K562 (cell line): ENCODE data around the gene ZNF267. TPM values are rescaled to one million over a fixed set of nuclear protein-coding genes. Genes with fewer than 3 reads are reported as not detected.

Experiments used
- ATAC-seq: fragments of 200-7000 bp; cut with Tn5 transposase; 3 replicates; pipeline ENCODE4 v1.9.1; 2020; ENCODE audit warnings: moderate library complexity
- BruUV-seq: library from RNA; stranded (reverse); fragments of 400-500 nt; replicated peaks from 2 replicates; lab custom pipeline; 2021; lab: Mats Ljungman, UMichigan
- CTCF ChIA-PET: fragments of 300-600 bp; formaldehyde crosslinking; extraction: SDS; loops from one replicate; lab custom pipeline; 2021; ENCODE audit warnings: low intra/inter-chr PET ratio; lab: Yijun Ruan, JAX
- POLR2A ChIA-PET: fragments of 300-600, 350-650 bp; sonication (Branson Sonifier 250); formaldehyde crosslinking; extraction: SDS; loops from one replicate; lab custom pipeline; 2021; ENCODE audit warnings: antibody characterized with exemption, inconsistent platforms; lab: Yijun Ruan, JAX
- DNase-seq, 4 experiments: peaks; one replicate each; pipeline versions ENCODE4 v3.0.0 to v3.0.0-alpha.2; 2011 to 2018; ENCODE audit warnings: low spot score in 3 of 4, mixed read lengths in 3 of 4; ENCODE audit errors: extremely low read depth in 1 of 4
- FAIRE-seq: peaks from 2 replicates; lab custom pipeline; 2011; peaks lifted over from hg19 to GRCh38; lab: Jason Lieb, UNC
- H2AFZ ChIP-seq: 2 replicates; pipeline ENCODE4 v1.6.0; 2011; ENCODE audit warnings: low read depth, low read length, control low read depth, inconsistent platforms
- H3K27ac ChIP-seq: fragments of 200-600 bp; 3 replicates; pipeline ENCODE4 v1.8.0; 2011; ENCODE audit warnings: low read depth, mild to moderate bottlenecking, control low read depth, inconsistent platforms, low read length, moderate library complexity, mixed read lengths; ENCODE audit errors: extremely low read depth
- H3K27me3 ChIP-seq, 2 experiments: fragments of 300-600 bp in 1 of 2; 2 replicates in 1 of 2; 3 replicates in 1 of 2; pipeline versions ENCODE4 v1.6.0 to v1.8.0; 2011; ENCODE audit warnings: inconsistent platforms in 2 of 2, low read length in 2 of 2, mild to moderate bottlenecking in 1 of 2, mixed read lengths in 1 of 2, moderate library complexity in 1 of 2; ENCODE audit not compliant: control insufficient read depth in 2 of 2, insufficient read depth in 2 of 2
- H3K36me3 ChIP-seq: fragments of 300-600 bp; 3 replicates; pipeline ENCODE4 v1.8.0; 2011; ENCODE audit warnings: mild to moderate bottlenecking, low read length, inconsistent platforms; ENCODE audit not compliant: control insufficient read depth, insufficient read depth
- H3K4me1 ChIP-seq, 2 experiments: fragments of 200-600 bp in 1 of 2; replicated peaks in 1 of 2; 2 replicates in 1 of 2; 3 replicates in 1 of 2; pipeline versions ENCODE4 v1.5.1 to v1.8.0; 2011; ENCODE audit warnings: inconsistent platforms in 2 of 2, low read length in 2 of 2, mild to moderate bottlenecking in 1 of 2, mixed read lengths in 1 of 2, moderate library complexity in 1 of 2; ENCODE audit not compliant: control insufficient read depth in 2 of 2, insufficient read depth in 2 of 2
- H3K4me2 ChIP-seq: 2 replicates; pipeline ENCODE4 v1.6.1; 2011; ENCODE audit warnings: low read length, control low read depth, inconsistent platforms, mixed read lengths; ENCODE audit not compliant: insufficient read depth
- H3K4me3 ChIP-seq: fragments of 200-600 bp; sonication (generic), shearing (Covaris generic); 2 replicates; pipeline ENCODE4 v1.5.1; 2016; ENCODE audit warnings: control low read depth, inconsistent platforms
- H3K79me2 ChIP-seq: fragments of 200-600 bp; 3 replicates; pipeline ENCODE4 v1.8.0; 2011; ENCODE audit warnings: low read length, inconsistent platforms; ENCODE audit not compliant: control insufficient read depth, insufficient read depth
- H3K9ac ChIP-seq, 2 experiments: 2 replicates each; pipeline versions ENCODE4 v1.6.0 to v1.6.1; 2011; ENCODE audit warnings: low read depth in 2 of 2, low read length in 2 of 2, control low read depth in 1 of 2, inconsistent platforms in 1 of 2, mild to moderate bottlenecking in 1 of 2, mixed read lengths in 1 of 2; ENCODE audit not compliant: insufficient read depth in 1 of 2
- H3K9me1 ChIP-seq: one replicate; pipeline ENCODE4 v1.6.0; 2011; ENCODE audit warnings: inconsistent platforms, mild to moderate bottlenecking, low read length, moderate library complexity; ENCODE audit not compliant: control insufficient read depth, insufficient read depth
- H3K9me3 ChIP-seq: replicated peaks from 2 replicates; pipeline ENCODE4 v1.5.1; 2011; ENCODE audit warnings: low read depth, low read length, inconsistent platforms; ENCODE audit not compliant: control insufficient read depth, insufficient read depth
- H4K20me1 ChIP-seq: replicated peaks from 2 replicates; pipeline ENCODE4 v1.6.1; 2011; ENCODE audit warnings: low read length, inconsistent platforms, mixed read lengths; ENCODE audit not compliant: control insufficient read depth, insufficient read depth
- FOXM1 ChIP-seq, 2 experiments: fragments of 450-650 bp in 1 of 2; sonication (generic) in 1 of 2; formaldehyde crosslinking in 1 of 2; IDR thresholded peaks; 2 replicates each; pipeline versions ENCODE4 v1.6.1 to v1.9.0; 2017 to 2022; ENCODE audit warnings: low read depth in 2 of 2, mild to moderate bottlenecking in 2 of 2, missing genetic modification reagents in 1 of 2, moderate library complexity in 1 of 2
- HDAC6 ChIP-seq: IDR thresholded peaks from 2 replicates; pipeline ENCODE4 v1.6.1; 2012; ENCODE audit warnings: low read depth, mild to moderate bottlenecking, control low read depth, inconsistent platforms, low read length, moderate library complexity
- HOXB6 ChIP-seq: fragments of 250-450 bp; sonication (Bioruptor Pico); IDR thresholded peaks from 2 replicates; pipeline ENCODE4 v1.5.1; 2022; ENCODE audit warnings: mild to moderate bottlenecking, borderline replicate concordance
- POLR3A ChIP-seq: IDR thresholded peaks from 2 replicates; pipeline ENCODE4 v1.6.1; 2011; ENCODE audit warnings: borderline replicate concordance, mild to moderate bottlenecking, moderate library complexity; ENCODE audit not compliant: insufficient read length, insufficient read depth; ENCODE audit errors: extremely low read depth
- SRSF3 ChIP-seq: fragments of 200-400 bp; formaldehyde crosslinking; IDR thresholded peaks from 2 replicates; pipeline ENCODE4 v1.6.1; 2016; ENCODE audit warnings: mild to moderate bottlenecking, low read length, moderate library complexity; ENCODE audit not compliant: insufficient read depth
- XRCC4 ChIP-seq: IDR thresholded peaks from one replicate; pipeline ENCODE4 v1.6.1; 2011; ENCODE audit not compliant: insufficient read depth, insufficient read length; ENCODE audit errors: extremely low read depth
- ZBTB17 ChIP-seq: fragments of 450-650 bp; formaldehyde crosslinking; IDR thresholded peaks from 2 replicates; pipeline ENCODE4 v1.4.0; 2020; ENCODE audit warnings: mild to moderate bottlenecking
- ZC3H8 ChIP-seq: fragments of 450-650 bp; IDR thresholded peaks from 2 replicates; pipeline ENCODE4 v1.6.1; 2017
- ZNF316 ChIP-seq: fragments of 450-650 bp; IDR thresholded peaks from 2 replicates; pipeline ENCODE4 v1.6.1; 2016
- WGBS: fragments of 100-300 bp; shearing (Covaris generic); methylation state at CpG from one replicate; pipeline ENCODE4 v1.1.6; 2016; ENCODE audit warnings: low coverage, mixed read lengths; ENCODE audit not compliant: insufficient coverage; ENCODE audit errors: missing lambda C conversion rate; 5-methylcytosine and 5-hydroxymethylcytosine counted together
- in situ Hi-C: fragments of 300-500 bp; cut with MboI; formaldehyde crosslinking; loops from 4 replicates; pipeline ENCODE4 v1.15.0; 2018; ENCODE audit warnings: inconsistent platforms, mixed read lengths
- intact Hi-C: fragments of 100-400 bp; cut with micrococcal nuclease; formaldehyde crosslinking; loops from 2 replicates; pipeline ENCODE4 v1.14.2; 2022
- polyA plus RNA-seq, 8 experiments: library from polyadenylated mRNA; depleted of rRNA in 4 of 8; stranded (reverse) in 5 of 8; unstranded in 3 of 8; fragments of >200 nt; fragmentation: Nextera tagmentation in 2 of 8; fragmentation: Illumina TruSeq in 1 of 8; extraction: Ambion mirVana in 2 of 8; extraction: Trizol in 1 of 8; gene quantifications; 2 replicates each; pipeline versions ENCODE4 v1.2.1 to v1.2.3, GENCODE V29; 2011 to 2014; ENCODE audit warnings: inconsistent platforms in 1 of 8, missing spikeins in 1 of 8
- total RNA-seq, 7 experiments: library from RNA; depleted of rRNA in 6 of 7; stranded (reverse); fragments of >200 nt in 6 of 7; fragmentation: Illumina TruSeq in 2 of 7; extraction: Trizol in 2 of 7; gene quantifications; 2 replicates each; pipeline versions ENCODE4 v1.2.1 to v1.2.3, GENCODE V29; 2011 to 2021; ENCODE audit warnings: low replicate concordance in 1 of 7
- TF ChIP-seq, protein P1 (sequence below): sonication (generic); formaldehyde crosslinking; IDR thresholded peaks from 2 replicates; pipeline ENCODE4 v1.8.0; 2022; ENCODE audit warnings: missing genetic modification reagents, mild to moderate bottlenecking, moderate library complexity, borderline replicate concordance

Gene ZNF267
- total and polyA plus RNA-seq, 9 of the 15 experiments (the other 6 are each of a cell fraction or from before 2014, with no cell fraction given) = 14.6 to 38.8 (median 21.5) TPM

DNA sequence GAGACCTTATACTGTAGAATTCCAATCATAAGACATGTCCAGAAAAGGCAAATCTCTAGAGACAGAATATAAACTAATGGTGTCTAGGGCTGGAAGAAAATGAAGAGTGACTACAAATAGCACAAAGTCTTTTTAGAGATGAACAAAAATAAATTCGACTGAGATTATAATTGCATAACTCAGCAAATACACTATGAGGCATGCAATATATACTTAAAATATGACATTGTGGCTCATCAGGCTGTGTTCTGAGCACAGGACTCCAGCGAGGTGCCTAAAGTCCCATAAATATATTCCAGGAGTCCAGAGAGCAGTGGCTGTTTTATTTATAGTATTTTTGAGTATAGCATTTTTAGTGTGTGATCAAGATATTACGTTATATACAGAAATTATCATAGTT, 13.1 kb upstream of the ZNF267 start:
- Histone ChIP-seq H3K27me3 (peaks cover 3 to 8% of the 10 kb centered on the region in 2 experiments; a peak in 1 of 5 replicates), H3K9me1 (no peaks in the 10 kb centered on the region), H3K9me3 (no peaks in the 10 kb centered on the region; the same call in 1 of the 2 replicates), H3K4me1 (no peaks in the 10 kb centered on the region), H3K4me2 (no peak overlapping the region), H3K27ac (no peak overlapping the region), H3K79me2 (no peaks in the 10 kb centered on the region), H3K36me3 (no peaks in the 10 kb centered on the region), H2AFZ (no peak overlapping the region), H3K9ac (no peak overlapping the region), H3K4me3 (no peak overlapping the region), H4K20me1 (no peaks in the 10 kb centered on the region)
- ATAC-seq (no peak), FAIRE-seq (no peak), DNase-seq (no peak)
- TF ChIP-seq ZNF316 (0 out of 2 replicates have a peak, but pooled peaks have one; percentile 2), HDAC6 (no peak), ZC3H8 (no peak)
- POLR2A ChIA-PET = no interaction called here
- in situ Hi-C loops = loop anchor here (25.0 kb wide), 1 partner anchor 898 kb away; the partner anchor contains the start of gene SETD1A
- intact Hi-C loops = loop anchor here (10.0 kb wide), 3 partner anchors 406 to 656 kb away; partner anchors contain the start of genes ARMC5 and PYCARD
- no TSS peak for BruUV-seq
- 0% methylated on average over 3 of the region's 3 CpGs for WGBS
- CTCF ChIA-PET = interaction anchor here (1.0 kb wide), 1 partner anchor 8 kb away, joined by 3 read pairs; no protein-coding TSS in a partner anchor

DNA sequence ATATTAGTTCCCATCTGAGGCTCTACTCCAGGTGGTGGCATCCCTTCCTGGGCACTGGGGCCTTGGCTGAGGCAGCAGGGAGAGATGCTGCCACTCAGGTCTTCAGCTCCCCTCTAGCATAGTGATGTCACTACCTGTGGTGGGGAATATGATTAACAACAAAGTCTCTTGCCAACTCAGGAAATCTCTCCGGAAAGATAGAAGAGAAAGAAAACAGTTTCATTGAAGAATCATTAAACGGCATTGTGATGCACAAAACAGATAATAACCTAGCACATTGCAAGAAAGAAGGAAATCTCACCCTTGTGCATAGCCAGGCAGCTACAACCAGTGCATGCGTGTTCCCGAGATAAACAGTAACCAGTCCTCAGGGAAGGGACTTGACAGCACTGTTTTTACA, 12.2 kb upstream of the ZNF267 start:
- H3K4me3 ChIP-seq = no peak overlapping the region
- H4K20me1 ChIP-seq = no peaks in the 10 kb centered on the region
- DNase-seq = no peak
- in situ Hi-C loops = loop anchor here (25.0 kb wide), 1 partner anchor 899 kb away; the partner anchor contains the start of gene SETD1A
- no peaks in the 10 kb centered on the region for H3K9me1 ChIP-seq
- H3K27me3 ChIP-seq = peaks cover 3 to 12% of the 10 kb centered on the region in 2 experiments; a peak in 2 of 5 replicates
- CTCF ChIA-PET = no interaction called here
- H3K79me2 ChIP-seq = no peaks in the 10 kb centered on the region
- H3K9ac ChIP-seq = no peak overlapping the region
- intact Hi-C loops = loop anchor here (10.0 kb wide), 3 partner anchors 407 to 657 kb away; partner anchors contain the start of genes ARMC5 and PYCARD
- no peaks in the 10 kb centered on the region for H3K36me3 ChIP-seq
- H2AFZ ChIP-seq = no peak overlapping the region
- TF ChIP-seq POLR3A = no peak
- TF ChIP-seq, protein P1, sequence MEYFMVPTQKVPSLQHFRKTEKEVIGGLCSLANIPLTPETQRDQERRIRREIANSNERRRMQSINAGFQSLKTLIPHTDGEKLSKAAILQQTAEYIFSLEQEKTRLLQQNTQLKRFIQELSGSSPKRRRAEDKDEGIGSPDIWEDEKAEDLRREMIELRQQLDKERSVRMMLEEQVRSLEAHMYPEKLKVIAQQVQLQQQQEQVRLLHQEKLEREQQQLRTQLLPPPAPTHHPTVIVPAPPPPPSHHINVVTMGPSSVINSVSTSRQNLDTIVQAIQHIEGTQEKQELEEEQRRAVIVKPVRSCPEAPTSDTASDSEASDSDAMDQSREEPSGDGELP (CRISPR knock-in tag) = no peak
- no peak for TF ChIP-seq XRCC4
- no peak for TF ChIP-seq ZBTB17 (CRISPR knock-in tag)
- TF ChIP-seq HOXB6 (CRISPR knock-in tag) = no peak
- no peak for TF ChIP-seq SRSF3
- TF ChIP-seq FOXM1 (IDR thresholded peaks at IDR 0.05; ENCODE audit: low read depth) = no peak
- TF ChIP-seq FOXM1 (CRISPR knock-in tag; IDR thresholded peaks at IDR 0.05; ENCODE audit: low read depth) = no peak
- H3K27ac ChIP-seq = no peak overlapping the region
- no peak overlapping the region for H3K4me2 ChIP-seq
- POLR2A ChIA-PET = interaction anchor here (1.0 kb wide), 1 partner anchor 18 kb away, joined by 5 read pairs; no protein-coding TSS in a partner anchor
- H3K4me1 ChIP-seq = no peaks in the 10 kb centered on the region
- ATAC-seq = no peak
- H3K9me3 ChIP-seq = no peaks in the 10 kb centered on the region; the same call in 1 of the 2 replicates
- no TSS peak for BruUV-seq
- WGBS = 3% methylated on average over 4 of the region's 4 CpGs
- FAIRE-seq = no peak
